Measurements from ENCODE around the gene CXCL5.

DNA sequence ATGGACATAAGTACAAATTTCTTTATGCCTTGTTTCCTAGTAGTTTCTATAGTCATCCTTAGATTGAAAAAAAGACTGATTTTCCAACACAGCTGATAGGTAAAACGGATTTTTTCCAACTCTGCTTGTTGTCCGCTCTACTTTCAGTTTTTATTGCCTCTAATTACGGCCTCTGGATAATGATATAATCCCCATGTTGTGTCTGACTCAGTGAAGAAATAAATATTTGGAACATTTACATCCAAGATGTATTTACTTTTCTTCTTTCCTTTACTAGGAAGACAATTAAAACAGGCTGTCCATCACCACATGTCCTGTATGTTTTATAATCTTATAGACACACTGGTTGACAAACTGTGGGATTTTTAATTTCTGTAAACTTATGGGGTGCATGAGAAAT, 46.8 kb upstream of the CXCL5 start:
- no peak for TF ChIP-seq CTCF (conservative IDR thresholded peaks at IDR 0.05)
- no peak for TF ChIP-seq EZH2 (IDR thresholded peaks at IDR 0.05; ENCODE audit: low read depth)

All from PC-9 (cell line).